ENCODE data around the gene DCAF12. TPM values are rescaled to one million over a fixed set of nuclear protein-coding genes. Genes with fewer than 3 reads are reported as not detected.
"Not testable (repeated sequence)": the region's sequence is repeated elsewhere in the genome, so short reads cannot be mapped to it uniquely, and the experiment has no call there.

The DCAF12 gene
- polyA plus RNA-seq, 1 donor, result 32.2 TPM

DNA sequence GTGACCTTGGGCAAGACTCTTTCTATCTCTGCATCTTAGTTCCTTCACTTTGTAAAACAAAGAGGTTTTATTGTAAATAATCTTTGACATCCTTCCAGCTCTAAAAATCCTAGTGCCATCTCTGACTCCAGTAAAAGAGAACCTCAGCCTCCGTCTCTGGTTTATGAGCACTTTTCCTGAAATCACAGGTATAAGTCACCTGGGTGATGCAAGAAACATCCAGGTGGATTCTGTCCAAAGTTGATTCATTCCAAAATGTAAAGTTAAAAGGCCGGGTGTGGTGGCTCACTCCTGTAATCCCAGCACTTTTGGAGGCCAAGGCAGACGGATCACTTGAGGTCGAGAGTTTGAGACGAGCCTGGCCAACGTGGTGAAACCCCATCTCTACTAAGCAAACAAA lies 56.7 kb downstream of the DCAF12 start:
- no peak for DNase-seq (ENCODE audit: low read depth)

DNA sequence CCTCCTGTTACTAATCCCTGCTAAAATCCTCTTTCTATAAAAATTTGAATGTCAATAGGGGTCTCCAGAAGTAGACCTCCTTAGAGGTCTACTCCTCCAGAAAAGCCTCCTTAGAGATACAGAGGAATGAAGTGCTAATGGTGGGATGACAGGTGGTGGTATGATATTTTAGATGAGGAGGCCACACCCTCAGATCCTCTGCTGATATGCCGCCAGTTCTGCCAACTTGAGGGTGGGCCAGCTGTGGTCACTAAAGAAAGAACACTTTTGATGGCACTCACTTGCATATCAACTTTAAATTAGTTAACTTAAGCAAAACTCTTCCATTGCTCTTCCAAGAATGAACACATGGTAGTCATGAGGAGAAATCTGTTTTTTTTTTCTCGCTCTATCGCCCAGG lies 61.0 kb downstream of the DCAF12 start:
- DNase-seq (ENCODE audit: low read depth), result no peak

DNA sequence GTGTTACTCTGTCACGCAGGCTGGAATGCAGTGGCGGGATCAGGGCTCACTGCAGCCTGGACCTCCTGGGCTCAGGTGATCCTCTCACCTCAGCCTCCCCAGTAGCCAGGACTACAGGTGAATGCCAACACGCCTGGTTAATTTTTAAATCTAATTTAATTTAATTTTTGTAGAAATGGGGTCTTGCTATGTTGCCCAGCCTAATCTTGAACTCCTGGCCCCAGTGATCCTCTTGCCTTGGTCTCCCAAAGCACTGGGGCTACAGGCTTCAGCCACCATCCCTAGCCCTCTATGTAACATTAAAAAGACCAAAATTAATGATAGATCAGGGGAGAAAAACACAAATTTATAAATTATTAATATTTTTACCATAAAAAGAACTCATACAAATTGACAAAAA lies 66.5 kb downstream of the DCAF12 start:
- DNase-seq (ENCODE audit: low read depth), result no peak

DNA sequence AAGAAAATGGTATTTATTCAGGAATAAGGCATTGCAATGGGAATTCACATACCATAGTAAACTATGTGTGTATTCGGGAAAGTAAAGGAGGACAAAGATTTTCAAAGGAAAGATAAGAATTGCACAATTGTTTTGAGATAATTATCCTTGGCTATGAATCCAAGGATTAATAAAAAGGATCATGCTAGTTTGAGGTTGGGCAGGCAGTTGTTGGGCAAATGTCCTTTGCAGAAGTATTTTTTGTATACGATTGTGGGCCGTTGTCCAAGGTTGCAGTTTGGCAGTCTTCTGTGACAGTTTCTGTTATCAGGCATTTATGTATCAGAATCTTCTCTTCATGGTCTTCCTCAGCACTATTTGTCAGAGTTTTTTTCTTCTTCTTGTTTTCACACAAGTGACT lies 67.2 kb downstream of the DCAF12 start:
- DNase-seq (ENCODE audit: low read depth), result no peak

DNA sequence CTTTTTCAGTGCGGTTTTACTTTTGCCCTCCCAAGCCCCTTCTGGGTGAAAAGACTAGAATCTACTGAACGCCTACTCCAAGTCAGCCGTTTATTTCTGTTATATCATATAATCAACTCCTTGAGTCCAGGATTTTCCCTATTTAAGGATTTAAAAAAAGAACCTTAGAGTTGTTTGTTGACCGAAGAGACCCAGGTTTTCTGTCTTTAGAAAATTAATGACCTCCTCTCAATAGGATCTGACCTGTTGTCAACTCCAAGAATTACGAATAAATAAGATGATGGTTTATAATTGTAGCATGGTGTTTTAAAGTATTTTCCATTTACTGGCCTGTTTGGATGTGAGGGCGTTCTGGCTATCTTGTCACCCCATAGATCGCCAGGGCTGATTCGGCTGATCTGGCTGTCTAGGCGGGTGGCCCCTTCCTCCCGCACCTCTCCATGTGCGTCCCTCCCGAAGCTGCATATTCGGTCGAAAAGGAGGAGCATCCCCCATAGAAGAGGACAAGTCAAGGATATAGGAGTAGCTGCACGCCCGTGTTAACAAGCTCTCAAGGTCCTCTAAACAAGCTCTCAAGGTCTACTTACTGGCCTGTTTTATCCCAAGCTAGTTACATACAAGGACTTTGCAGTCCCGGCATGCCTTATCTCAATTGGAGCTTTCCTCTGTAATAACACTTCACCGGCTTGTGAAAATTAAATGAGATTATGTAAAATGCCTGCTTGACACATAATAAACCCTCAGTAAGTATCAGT lies 76.7 kb downstream of the DCAF12 start:
- DNase-seq (ENCODE audit: low read depth), result no peak

DNA sequence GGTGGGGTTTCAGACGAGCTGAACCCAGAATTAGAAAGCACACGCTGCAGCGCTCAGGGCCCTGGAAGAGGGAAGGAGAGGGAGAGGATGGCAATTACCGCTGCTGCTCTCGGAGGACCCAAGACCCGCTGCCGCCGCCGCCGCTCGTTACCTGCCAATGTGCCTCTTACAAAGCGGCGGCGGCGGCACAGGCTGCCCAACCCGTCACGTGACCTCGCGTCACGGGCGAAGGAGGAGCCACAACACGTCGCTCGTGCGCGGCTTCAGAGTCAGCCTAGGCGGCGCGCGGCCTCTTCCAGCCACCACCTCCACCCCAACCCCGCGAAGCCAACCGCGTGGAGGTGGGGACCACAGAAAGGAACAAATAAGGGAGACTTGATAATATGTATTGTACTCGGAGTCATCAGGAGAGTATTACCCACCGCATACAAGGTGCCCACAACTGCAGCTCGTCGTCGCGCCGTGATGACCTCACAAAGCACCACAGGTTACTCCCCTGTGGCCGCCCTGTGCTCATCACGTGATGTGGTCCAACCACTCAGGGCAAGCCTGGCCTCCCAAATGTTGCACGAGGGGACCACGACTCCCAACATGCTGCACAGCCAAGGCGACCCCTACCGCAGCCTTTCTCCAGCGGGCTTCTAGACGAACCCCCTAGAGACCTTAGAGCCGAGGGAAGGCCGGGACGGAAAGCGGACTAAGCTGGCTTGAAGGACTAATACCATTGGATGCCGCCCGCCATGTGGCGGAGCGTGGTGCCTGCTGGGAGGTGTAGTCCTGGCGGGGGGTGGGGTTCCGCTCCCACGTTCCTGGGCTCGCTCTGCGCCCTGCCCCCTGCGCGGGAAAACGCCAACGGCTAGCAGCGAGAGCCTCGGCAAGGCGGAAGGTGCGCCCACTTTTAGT lies 77.5 kb downstream of the DCAF12 start, which contains the start of gene UBAP2:
Gene UBAP2, minus strand, starts transcription at position 161 of the 903 bp plus-strand sequence. CDS start 31,739 bp downstream, outside the sequence.
- DNase-seq (ENCODE audit: low read depth), result peak; percentile 93

DNA sequence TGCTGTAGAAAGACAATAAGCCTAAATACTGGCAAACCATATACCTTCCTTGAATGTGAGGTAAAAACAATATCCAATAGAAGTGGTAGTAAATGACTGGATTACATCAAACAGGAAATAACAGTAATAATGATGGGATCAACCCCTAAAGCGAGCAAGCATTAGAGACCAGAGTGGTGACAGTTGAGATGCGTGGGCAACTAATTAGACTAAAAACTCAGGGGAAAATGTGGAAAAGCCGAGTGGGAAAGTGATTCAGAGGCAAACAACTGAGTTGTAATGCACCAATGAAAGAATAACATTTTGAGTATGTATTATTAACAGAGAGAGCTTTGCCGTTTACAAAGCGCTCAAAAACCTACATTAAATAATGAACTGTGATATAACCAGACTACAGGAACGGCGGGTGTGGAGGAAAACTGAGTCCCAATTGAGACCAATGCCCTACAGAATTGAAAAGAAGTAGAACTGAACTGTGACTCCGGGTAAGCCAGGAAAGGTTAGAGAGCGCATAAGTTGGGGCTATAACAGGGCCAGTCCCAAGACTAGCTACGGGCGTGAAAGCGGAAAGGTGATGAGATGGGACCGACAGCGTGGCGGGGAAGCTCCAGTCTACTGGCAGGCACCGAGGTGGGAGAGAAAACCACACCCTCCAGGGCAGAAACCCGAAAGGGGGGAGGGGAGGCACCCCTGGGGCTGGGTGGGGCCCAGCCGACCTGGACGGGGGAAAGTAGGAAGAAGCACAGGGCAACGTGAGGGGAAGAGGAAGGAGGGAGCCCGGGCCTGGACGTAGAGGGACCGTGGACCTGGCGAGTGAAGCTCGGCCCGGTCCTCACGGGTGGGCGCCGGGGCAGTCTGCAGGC lies 78.4 kb downstream of the DCAF12 start:
- DNase-seq (ENCODE audit: low read depth), result no peak

DNA sequence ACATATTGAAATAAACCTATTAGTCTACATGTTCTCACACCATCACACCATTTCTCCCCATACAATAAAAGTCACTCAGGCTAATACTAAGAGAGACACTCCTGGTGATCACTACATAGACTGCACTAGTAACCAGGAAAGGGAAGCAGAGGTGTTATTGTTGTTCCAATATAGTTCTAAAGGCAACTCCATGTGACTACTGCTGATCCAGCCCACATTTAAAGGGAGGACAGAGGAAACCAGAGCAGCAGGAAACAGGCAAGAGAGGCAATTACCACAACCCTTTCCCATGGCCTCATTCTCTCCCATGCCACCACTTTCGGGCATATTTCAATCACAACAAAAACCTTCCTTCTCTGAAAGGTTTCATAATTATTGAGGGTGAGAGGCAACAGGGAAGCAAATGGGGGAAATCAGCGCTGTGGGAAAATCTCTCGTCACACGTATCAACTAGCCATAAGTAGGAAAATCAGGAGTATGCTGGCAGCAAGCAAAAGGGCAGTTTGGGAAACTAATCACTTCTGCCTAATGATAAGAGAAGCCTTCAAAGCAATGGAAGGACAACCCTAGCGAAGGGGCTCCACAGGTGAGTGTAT lies 79.6 kb downstream of the DCAF12 start:
- no peak for DNase-seq (ENCODE audit: low read depth)

DNA sequence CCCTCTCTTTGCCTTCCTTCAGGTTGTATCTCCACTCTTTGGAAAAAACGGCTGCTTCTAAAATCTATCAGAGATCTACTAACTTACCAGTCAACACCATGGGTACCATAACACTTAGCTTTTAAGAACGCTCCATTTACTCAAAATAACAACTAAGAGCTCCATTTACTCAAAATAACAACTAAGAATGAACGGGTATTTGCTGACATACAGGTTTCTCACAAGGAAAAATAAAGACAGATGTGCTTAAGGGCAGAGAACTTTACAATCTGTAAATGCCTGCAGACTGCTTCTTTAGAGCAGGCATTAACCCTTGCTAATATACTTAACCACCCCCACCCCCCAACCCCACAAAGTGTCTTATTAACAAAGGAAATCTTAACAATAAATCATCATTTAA lies 80.6 kb downstream of the DCAF12 start:
- DNase-seq (ENCODE audit: low read depth), result no peak

DNA sequence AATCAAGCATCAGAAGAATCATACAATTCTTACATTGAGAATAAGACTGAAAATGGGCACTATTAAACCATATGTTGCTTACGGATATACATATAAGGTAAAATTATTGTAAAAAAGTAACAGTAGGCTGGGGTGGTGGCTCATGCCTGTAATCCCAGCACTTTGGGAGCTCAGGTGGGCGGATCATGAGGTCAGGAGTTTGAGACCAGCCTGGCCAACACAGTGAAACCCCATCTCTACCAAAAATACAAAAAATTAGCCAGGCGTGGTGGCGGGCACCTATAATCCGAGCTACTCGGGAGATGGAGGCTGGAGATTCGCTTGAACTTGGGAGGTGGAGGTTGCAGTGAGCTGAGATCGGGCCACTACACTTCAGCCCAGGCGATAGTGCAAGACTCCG lies 84.4 kb downstream of the DCAF12 start:
- not testable (repeated sequence) for DNase-seq (ENCODE audit: low read depth)

DNA sequence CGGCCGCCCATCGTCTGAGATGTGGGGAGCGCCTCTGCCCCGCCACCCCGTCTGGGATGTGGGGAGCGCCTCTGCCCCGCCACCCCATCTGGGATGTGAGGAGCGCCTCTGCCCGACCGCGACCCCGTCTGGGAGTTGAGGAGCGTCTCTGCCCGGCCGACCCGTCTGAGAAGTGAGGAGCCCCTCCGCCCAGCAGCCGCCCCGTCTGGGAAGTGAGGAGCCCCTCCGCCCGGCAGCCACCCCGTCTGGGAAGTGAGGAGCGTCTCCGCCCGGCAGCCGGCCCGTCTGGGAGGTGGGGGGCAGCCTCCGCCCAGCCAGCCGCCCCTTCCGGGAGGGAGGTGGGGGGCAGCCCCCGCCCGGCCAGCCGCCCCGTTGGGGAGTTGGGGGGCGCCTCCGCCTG lies 87.6 kb downstream of the DCAF12 start:
- not testable (repeated sequence) for DNase-seq (ENCODE audit: low read depth)

DNA sequence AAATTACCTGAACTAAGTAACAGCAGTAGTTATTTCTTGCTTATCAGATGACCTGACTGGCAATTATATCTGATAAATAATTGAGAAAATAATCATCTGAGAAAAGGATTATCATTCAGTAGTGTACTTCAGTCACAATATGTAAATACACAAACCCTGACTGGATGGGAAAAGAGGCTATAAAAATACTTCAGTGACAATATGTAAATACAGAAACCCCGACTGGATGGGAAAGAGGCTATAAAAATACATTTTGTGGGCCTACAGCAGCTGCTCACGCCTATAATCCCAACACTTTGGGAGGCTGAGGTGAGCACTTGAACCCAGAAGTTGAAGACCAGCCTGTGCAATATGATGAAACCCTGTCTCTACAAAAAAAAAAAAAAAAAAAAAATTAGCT lies 88.9 kb downstream of the DCAF12 start:
- DNase-seq (ENCODE audit: low read depth), result no peak

DNA sequence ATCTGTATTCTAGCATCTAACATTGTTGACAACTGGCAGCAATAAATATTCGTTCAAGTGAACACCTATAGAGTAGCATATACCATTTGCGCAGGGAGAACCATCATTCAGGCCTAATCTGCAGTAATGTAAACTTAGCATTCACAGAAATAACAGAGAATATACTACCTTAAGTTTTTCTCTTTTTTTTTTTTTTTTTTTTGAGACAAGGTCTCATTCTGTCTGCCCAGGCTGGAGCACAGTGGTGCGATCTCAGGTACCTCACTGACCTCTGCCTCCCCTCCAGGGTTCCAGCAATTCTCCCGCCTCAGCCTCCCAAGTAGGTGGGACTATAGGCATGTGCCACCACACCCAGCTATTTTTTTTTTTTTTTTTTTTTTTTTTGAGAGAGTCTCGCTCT lies 89.9 kb downstream of the DCAF12 start:
- no peak for DNase-seq (ENCODE audit: low read depth)

Other genes starting within 250 kb of the DCAF12 start
- gene UBAP2, start 77.8 kb downstream of the DCAF12 start, polyA plus RNA-seq (ENCODE audit: insufficient read length), result 72.9 TPM
- gene UBAP1, start 52.3 kb upstream of the DCAF12 start, polyA plus RNA-seq (ENCODE audit: insufficient read length), result 38.9 TPM
- gene KIF24, start 202.6 kb upstream of the DCAF12 start, polyA plus RNA-seq (ENCODE audit: insufficient read length), result 15.9 TPM
- 27.4 TPM for gene NUDT2, start 202.9 kb upstream of the DCAF12 start, polyA plus RNA-seq (ENCODE audit: insufficient read length)